ENCODE results near the gene CELF6.
A peak's percentile ranks its signal among the peaks of the same experiment; 100 is the strongest.

- TF ChIP-seq CTCF (IDR thresholded peaks at IDR 0.05) = peak; percentile 26 to 86 (median 70)
- TF ChIP-seq POLR2A (IDR thresholded peaks at IDR 0.05) = peak; percentile 63 to 88
- TF ChIP-seq POLR2AphosphoS5 (IDR thresholded peaks at IDR 0.05) = peak; percentile 46
- TF ChIP-seq EP300 (IDR thresholded peaks at IDR 0.05) = no peak
These were observed 47.6 kb downstream of the CELF6 start, which contains the start of gene PARP6 for GRCh38 chr15:72272213-72272996.

All from gastroesophageal sphincter (tissue), 3 donors.